Left lobe of liver (tissue), 2 donors: ENCODE results near the gene TTC23. TPM values are rescaled to one million over a fixed set of nuclear protein-coding genes. Genes with fewer than 3 reads are reported as not detected.

ENCODE experiments used
- ATAC-seq: fragments of 200-7000 bp; cut with Tn5 transposase; one replicate; pipeline ENCODE4 v1.9.1; 2020; ENCODE audit warnings: mild to moderate bottlenecking, moderate library complexity
- DNase-seq: peaks from one replicate; pipeline ENCODE4 v3.0.0-alpha.2; 2020; ENCODE audit warnings: low spot score
- total RNA-seq: library from RNA; stranded (reverse); gene quantifications from one replicate; pipeline ENCODE4 v1.2.1, GENCODE V29; 2021
- donor health status: DM: no; HTN: no; CAD: no; lungs with moderate emphysema.
- donor health status: DM: no; HTN: yes; CAD: no.

Gene TTC23
- 9.0 TPM for total RNA-seq

GRCh38 chr15:99249270-99249841, at the start of gene TTC23:
TTC23 (minus strand) TSS chr15:99249581; CDS start chr15:99228712, 20,869 bp downstream.
- peak; percentile 58 for DNase-seq
- ATAC-seq: peak; percentile 41

DNA sequence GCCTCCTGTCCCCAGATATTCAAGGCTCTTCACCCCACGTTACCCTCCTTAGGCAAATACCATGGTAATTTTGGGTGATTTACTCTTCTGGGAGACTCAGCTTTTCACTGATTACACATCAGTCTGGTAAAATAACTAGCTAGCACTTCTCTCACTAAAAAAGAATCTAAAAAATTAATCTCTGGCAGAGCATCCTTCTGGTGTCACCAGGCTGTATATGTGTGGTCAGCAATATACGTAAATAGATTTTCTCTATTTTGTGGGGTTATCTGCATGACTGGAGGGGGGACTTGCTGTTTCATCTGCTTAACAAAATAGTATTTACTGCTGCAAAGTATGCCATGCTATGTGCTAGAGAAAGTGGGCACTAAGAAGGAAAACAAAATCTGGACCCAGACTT, 47.0 kb upstream of the TTC23 start:
- DNase-seq (no peak), ATAC-seq (no peak)

- ATAC-seq (peak; percentile 94), DNase-seq (no peak)
Measured at GRCh38 chr15:99295840-99296239, 46.5 kb upstream of the TTC23 start.

DNA sequence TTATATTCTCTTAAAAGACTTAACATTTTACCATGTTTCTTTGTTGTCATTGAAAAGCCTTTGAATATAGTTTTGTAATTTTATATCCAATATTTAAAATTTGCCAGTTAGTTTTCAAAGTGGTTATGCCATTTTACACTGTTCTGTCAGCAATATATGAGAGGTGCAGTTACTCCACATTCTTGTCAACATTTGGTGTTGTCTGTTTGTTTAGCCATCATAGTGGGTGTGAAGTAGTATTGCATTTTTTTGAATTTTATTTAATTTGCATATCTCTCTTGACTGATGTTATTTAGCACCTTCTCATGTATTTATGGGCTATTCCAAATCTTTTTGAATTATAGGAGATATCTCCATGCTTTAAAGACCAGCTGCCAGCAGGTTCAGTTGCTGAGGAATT, 42.3 kb upstream of the TTC23 start:
- ATAC-seq (no peak), DNase-seq (no peak)

- no peak for DNase-seq
- no peak for ATAC-seq
Measured at GRCh38 chr15:99283717-99284116, 34.3 kb upstream of the TTC23 start.

GRCh38 chr15:99282586-99282985, 33.2 kb upstream of the TTC23 start:
- DNase-seq (no peak), ATAC-seq (no peak)

DNA sequence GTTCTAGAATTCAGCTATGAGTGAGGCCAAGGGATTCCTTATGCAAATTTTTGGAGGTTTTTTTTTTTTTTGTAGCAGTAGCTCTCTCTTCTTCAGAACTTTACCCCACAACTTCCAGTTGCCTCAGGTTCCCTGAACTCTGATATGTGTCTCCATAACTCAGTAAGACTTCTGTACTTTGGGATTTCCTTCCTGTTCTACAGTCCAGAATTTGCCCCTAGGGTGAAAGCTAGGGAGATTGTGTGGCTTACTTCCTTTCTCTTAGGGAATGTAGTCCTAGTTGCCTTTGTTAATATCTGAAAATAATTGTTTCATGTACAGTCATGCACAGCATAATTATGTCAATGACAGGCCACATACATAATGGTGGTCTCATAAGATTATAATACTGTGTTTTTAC, 32.7 kb upstream of the TTC23 start:
- no peak for DNase-seq
- no peak for ATAC-seq

- no peak for ATAC-seq
- DNase-seq: no peak
Measured at GRCh38 chr15:99279827-99280226, 30.4 kb upstream of the TTC23 start.

DNA sequence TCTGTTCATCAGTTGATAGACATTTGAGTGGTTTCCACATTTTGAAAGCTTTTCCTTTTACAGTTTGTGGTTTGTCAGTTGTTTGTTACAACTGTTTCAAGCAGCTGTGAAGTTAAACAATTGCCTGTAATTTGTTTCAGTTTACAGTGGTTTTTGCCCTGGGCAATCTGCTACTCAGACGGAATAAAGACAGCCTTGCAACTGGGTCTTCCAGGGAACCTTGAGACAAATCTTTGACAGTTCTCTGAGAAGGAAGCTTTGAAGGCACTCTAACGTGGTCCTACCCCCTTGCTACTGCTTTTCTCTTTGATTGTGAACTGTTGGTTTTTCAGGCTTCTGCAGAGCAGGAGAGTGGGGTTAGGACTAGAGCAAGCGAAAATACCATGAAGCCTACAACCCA, 29.9 kb upstream of the TTC23 start:
- DNase-seq (no peak), ATAC-seq (no peak)

DNA sequence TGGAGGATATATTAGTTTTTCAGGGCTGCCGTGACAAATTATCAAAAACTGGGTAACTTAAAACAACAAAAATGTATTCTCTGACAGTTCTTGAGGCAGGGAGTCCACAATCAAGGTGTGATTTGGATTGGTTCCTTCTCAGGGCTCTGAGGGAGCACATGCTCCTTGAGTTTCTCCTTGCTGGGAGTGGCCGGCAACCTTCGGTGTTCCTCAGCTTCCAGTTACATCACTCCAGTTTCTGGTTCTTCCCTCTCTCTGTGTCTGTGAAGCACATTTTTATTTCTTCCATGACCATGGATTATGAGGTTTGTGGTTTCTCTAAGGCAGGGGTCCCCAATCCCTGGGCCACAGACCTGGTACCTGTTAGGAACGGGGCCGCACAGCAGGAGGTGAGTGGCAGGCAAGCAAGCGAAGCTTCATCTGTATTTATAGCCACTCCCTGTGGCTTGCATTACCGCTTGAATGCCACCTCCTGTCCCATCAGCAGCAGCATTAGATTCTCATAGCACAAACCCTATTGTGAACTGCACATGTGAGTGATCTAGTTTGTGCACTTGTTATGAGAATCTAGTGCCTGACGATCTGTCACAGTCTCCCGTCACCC, 26.2 kb upstream of the TTC23 start:
- ATAC-seq: no peak
- DNase-seq: no peak

- no peak for DNase-seq
- no peak for ATAC-seq
Measured at GRCh38 chr15:99275061-99275460, 25.7 kb upstream of the TTC23 start.

- ATAC-seq (no peak), DNase-seq (no peak)
Measured at GRCh38 chr15:99273801-99274200, 24.4 kb upstream of the TTC23 start.

DNA sequence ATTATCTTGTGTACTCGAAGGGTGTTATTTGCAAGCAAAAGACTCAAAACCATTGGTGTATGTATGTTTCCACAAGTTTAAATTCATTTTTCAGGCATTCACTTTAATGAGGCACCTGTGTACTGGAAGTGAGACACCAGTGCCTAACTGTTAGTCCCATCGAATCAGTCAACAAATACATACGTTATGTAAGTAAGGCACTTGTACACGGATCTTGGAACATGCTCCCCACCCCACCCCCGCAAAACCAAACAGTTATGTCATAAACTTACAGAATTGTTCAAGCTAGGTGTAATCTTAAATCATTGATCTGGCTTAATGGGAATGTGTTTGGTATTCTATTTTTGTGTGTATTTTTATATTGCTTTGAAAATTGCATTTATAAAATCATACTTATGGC, 19.1 kb upstream of the TTC23 start:
- DNase-seq (peak; percentile 59), ATAC-seq (peak; percentile 74)

GRCh38 chr15:99267957-99268356, 18.6 kb upstream of the TTC23 start:
- DNase-seq: no peak
- ATAC-seq: peak; percentile 53

GRCh38 chr15:99265541-99266070, 16.2 kb upstream of the TTC23 start:
- ATAC-seq (peak; percentile 60), DNase-seq (no peak)

GRCh38 chr15:99264125-99264524, 14.7 kb upstream of the TTC23 start:
- no peak for ATAC-seq

DNA sequence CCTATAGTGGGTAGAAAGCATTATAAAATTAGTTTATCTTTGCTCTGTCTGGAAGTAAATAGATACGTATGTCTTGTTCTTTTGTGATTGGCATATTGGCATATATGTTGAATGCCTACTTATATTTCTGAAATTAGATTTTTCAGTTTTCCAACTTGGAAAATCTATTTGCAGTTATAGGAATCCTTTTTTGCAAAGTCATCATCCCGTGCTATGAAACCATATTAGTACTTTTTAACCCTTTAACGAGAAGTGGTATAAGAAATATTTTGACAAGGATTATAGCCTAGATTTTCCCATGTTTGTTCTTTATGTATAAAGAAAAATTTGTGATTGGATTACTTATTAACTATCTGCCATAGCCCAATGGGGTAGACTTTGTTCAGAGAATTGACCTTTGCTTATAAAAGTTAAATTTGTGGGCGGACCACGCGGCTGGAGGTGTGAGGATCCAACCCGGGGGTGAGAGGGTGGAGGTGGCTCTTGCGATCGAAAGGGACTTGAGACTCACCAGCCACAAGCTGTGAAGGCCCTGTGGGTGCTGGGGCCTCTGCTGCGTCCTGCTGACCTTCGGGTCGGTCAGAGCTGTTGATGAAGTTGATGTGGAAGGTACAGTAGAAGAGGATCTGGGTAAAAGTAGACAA, 7.8 kb upstream of the TTC23 start:
- DNase-seq (peak; percentile 77), ATAC-seq (peak; percentile 86)

More at GRCh38 chr15:99264125-99264524, 14.7 kb upstream of the TTC23 start:
- DNase-seq: no peak

DNA sequence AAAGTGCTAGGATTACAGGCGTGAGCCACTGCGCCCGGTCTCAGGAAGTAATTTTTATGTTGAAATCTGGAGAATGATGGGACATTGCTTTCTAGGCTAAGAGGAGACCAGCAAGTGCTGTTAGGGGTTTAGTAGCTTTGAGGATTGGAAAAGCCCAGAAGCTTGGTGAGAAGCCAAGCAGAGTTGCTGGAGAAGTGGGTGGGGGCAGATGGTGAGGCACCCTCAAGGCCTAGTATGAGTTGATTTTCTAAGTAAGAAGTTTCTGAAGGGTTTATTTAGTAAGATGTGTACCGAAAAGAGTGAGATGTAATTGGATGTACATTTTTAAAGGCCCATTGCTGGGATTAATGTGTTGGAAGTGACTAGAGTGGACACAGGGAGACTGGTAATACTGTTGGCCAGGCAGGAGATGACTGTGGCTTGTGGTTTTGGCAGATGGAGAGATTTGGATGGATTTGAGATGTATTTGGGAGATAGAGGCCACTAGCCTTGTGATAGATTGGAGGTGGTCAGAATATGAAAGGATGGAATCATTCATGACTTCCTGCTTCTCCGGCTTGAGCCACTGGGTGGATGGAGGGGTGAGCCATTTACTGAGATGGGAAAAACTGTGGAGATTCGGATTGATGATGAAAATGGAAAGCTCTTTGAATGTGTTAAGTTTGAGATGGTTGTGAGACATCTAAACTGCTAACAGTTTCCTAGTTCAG, 4.2 kb upstream of the TTC23 start:
- DNase-seq (no peak), ATAC-seq (no peak)

DNA sequence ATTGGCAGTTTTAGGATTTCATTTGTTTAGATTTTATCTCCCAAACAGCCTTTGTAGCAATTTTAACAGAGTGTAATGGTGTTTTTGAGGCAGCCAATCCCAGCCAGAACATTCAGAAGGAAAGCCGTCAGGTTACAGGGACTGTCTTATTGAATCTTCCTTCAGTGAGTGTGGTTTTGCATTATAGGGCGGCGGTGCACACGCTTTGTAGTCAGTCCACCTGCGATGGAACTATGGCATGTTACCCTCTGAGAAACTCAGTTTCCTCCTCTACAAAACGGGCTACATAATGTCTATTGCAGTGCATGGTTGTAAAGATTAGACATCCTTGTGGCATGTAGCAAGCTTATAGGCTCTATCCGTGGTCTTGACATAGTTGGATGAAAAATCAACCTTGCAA, 2.9 kb upstream of the TTC23 start:
- DNase-seq (no peak), ATAC-seq (no peak)

- ATAC-seq: peak; percentile 90
Measured at GRCh38 chr15:99250857-99251841, 1.8 kb upstream of the TTC23 start, which contains the start of gene LRRC28. LRRC28 (plus strand) TSS chr15:99251481; CDS start chr15:99255958, 4,477 bp downstream.

More at GRCh38 chr15:99250857-99251841, 1.8 kb upstream of the TTC23 start, which contains the start of gene LRRC28:
- DNase-seq: peak; percentile 99
